OCI-LY1 (cell line): Measurements from ENCODE around the gene USP6NL.

Experiments
- EZH2 ChIP-seq: fragments of 200-600 bp; sonication (generic), shearing (Covaris generic); IDR thresholded peaks from 2 replicates; pipeline ENCODE4 v1.8.0; 2017; ENCODE audit warnings: borderline replicate concordance, mixed run types, mild to moderate bottlenecking, antibody characterized with exemption, low read length, moderate library complexity, mixed read lengths
- TF ChIP-seq, protein P1 (sequence below): fragments of 200-600 bp; sonication (generic), shearing (Covaris generic); IDR thresholded peaks from 2 replicates; pipeline ENCODE4 v1.5.1; 2017; ENCODE audit warnings: mild to moderate bottlenecking, antibody characterized with exemption, low read length, moderate library complexity, mixed read lengths

DNA sequence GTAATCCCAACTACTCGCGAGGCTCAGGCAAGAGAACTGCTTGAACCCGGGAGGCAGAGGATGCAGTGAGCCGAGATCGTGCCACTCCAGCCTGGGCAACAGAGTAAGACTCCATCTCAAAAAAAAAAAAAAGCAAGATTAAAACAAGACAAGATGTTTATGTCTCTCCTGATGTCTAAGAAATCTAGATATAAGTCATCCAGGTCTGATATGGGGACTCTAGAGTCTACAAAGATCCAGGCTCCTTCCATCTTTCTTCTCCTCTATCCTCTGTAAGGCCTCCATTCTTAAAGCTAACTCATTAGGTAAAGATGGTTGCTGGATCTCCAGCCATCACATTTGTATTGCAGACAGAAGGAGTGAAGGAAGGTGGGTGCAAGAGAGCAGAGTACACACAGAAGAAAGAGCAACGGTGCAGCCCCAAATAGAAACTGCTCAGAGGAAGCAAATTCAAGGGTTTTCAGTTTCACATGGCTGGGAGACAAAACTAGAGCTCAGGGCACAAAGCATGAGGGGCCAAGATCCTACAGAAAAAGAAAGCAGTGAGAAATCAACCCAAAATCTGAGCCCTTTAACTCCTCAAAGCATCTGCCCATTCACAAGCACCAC, 57.6 kb downstream of the USP6NL start:
- no peak for TF ChIP-seq EZH2
- TF ChIP-seq, protein P1, sequence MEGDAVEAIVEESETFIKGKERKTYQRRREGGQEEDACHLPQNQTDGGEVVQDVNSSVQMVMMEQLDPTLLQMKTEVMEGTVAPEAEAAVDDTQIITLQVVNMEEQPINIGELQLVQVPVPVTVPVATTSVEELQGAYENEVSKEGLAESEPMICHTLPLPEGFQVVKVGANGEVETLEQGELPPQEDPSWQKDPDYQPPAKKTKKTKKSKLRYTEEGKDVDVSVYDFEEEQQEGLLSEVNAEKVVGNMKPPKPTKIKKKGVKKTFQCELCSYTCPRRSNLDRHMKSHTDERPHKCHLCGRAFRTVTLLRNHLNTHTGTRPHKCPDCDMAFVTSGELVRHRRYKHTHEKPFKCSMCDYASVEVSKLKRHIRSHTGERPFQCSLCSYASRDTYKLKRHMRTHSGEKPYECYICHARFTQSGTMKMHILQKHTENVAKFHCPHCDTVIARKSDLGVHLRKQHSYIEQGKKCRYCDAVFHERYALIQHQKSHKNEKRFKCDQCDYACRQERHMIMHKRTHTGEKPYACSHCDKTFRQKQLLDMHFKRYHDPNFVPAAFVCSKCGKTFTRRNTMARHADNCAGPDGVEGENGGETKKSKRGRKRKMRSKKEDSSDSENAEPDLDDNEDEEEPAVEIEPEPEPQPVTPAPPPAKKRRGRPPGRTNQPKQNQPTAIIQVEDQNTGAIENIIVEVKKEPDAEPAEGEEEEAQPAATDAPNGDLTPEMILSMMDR, result no peak
